ENCODE measurements around the gene HLF.

Gene HLF

DNA sequence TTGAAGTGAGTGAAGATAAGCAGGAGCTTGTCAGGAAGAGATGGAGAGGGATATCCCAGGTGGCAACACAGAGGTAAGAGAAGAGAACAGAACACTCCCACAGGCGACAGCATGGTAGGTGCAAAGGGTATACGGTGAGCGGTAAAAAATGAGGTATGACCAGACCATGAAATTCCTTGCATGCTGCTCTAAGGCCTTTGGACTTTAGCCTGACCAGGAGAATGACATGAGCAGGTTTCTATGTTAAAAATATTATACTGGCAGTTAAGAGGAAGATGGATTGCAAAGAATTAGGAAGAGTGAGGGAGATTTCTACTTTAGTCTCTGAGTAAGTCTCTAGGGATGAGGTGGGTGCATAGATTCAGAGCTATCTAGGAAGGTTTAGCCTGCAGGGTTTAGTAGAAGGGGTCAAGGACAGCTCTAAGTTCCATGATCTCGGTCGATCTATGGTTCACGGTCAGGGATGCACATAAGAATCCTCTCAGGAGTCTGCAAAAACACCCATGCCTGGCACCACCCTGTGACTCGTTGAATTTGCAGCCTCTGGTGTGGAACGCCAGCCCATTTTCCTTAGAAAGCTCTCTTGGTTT lies 65.7 kb downstream of the HLF start:
- H3K4me3 ChIP-seq (ENCODE audit: low read depth, low read length): no peak overlapping the region
- no peak for DNase-seq (ENCODE audit: low read depth, low spot score)
- in situ Hi-C loops (cut with HindIII; ENCODE audit: low sequenced_read_pairs): no loop called here
- TF ChIP-seq, protein P1, sequence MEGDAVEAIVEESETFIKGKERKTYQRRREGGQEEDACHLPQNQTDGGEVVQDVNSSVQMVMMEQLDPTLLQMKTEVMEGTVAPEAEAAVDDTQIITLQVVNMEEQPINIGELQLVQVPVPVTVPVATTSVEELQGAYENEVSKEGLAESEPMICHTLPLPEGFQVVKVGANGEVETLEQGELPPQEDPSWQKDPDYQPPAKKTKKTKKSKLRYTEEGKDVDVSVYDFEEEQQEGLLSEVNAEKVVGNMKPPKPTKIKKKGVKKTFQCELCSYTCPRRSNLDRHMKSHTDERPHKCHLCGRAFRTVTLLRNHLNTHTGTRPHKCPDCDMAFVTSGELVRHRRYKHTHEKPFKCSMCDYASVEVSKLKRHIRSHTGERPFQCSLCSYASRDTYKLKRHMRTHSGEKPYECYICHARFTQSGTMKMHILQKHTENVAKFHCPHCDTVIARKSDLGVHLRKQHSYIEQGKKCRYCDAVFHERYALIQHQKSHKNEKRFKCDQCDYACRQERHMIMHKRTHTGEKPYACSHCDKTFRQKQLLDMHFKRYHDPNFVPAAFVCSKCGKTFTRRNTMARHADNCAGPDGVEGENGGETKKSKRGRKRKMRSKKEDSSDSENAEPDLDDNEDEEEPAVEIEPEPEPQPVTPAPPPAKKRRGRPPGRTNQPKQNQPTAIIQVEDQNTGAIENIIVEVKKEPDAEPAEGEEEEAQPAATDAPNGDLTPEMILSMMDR (IDR thresholded peaks at IDR 0.05; ENCODE audit: low read depth, low read length): no peak

- in situ Hi-C loops (cut with HindIII; ENCODE audit: low sequenced_read_pairs): no loop called here
- DNase-seq (ENCODE audit: low read depth, low spot score): no peak
- H3K4me3 ChIP-seq (ENCODE audit: low read depth, low read length): no peak overlapping the region
- TF ChIP-seq, protein P1 (IDR thresholded peaks at IDR 0.05; ENCODE audit: low read depth, low read length): no peak
These were observed 67.7 kb downstream of the HLF start for GRCh38 chr17:55332296-55333041.

DNA sequence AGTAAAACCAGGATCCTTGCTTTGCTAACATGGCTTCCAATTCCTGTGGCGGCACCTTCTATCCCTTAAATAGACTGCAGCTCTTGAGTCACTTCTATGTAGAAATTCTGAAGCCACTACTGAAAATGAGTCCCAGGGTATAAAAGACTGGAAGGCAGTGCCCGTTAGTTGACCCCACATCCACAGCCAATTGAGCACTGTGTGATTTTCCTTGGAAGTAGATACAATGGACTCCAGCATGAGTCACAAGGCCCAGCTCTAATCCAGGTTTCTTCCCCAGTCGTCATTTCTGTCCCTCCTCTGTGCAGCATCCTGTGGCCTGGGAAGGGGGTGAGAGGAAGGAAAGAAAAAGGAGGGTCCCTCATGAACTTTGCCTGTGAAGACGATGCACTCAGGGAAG lies 69.5 kb downstream of the HLF start:
- peak; percentile 30 for DNase-seq (ENCODE audit: low read depth, low spot score)
- no peak overlapping the region for H3K4me3 ChIP-seq (ENCODE audit: low read depth, low read length)
- in situ Hi-C loops (cut with HindIII; ENCODE audit: low sequenced_read_pairs): no loop called here
- TF ChIP-seq, protein P1 (IDR thresholded peaks at IDR 0.05; ENCODE audit: low read depth, low read length): no peak

DNA sequence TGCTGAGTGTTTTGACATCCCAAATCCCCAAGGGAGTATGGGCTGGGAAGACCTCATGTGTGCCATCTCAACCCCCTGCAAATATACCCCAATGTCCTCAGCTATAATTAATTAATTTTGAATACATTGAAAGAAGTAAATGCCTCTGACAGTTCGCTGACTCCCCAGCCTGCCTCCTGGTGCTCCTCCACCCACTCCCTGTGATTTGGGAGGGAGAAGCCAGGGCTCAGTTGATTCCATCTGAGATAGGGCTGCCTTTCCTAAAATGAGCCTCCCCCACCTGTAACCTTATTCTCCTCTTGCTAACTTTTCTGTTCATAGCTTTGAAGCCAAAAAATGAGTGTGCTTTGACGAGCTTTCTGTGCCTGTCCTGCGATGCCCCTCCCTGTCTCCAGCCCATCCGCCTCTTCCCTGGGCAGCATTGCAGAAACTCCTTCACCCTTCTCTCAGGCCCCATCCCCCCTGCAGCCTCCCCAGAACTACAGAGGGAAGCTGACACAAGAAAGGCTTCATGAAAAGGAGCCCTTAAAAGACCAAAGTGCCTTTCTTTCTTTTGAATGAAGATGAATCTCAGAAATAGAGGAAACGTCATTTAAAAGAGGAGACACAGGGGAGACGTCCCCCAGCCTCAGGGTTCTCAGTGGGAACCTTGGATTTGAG lies 70.3 kb downstream of the HLF start:
- no peak for DNase-seq (ENCODE audit: low read depth, low spot score)
- no peak overlapping the region for H3K4me3 ChIP-seq (ENCODE audit: low read depth, low read length)
- in situ Hi-C loops (cut with HindIII; ENCODE audit: low sequenced_read_pairs): no loop called here
- TF ChIP-seq, protein P1 (IDR thresholded peaks at IDR 0.05; ENCODE audit: low read depth, low read length): no peak

DNA sequence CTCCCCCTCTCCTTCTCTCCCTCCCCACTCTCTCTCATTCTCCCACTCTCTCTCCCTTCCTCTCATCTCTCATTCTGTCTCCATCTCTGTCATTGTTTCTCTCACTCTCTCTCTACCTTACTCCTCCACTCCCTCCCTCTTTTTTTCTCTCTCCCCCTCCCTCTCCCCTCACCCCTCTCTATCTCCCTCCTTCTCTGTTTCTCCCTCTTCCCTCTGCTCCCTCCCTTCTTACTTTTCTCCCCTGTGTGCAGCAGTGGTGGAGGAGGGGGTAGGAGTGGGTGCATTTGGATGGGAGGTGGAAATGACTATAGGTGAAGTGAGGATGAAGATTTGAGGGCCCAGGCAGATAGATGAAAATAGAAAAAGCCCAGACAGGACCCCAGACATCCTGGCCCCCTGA lies 70.9 kb downstream of the HLF start:
- no peak for DNase-seq (ENCODE audit: low read depth, low spot score)
- in situ Hi-C loops (cut with HindIII; ENCODE audit: low sequenced_read_pairs): no loop called here
- H3K4me3 ChIP-seq (ENCODE audit: low read depth, low read length): no peak overlapping the region
- TF ChIP-seq, protein P1 (IDR thresholded peaks at IDR 0.05; ENCODE audit: low read depth, low read length): no peak

- no peak overlapping the region for H3K4me3 ChIP-seq (ENCODE audit: low read depth, low read length)
- TF ChIP-seq, protein P1 (IDR thresholded peaks at IDR 0.05; ENCODE audit: low read depth, low read length): no peak
- no peak for DNase-seq (ENCODE audit: low read depth, low spot score)
- in situ Hi-C loops (cut with HindIII; ENCODE audit: low sequenced_read_pairs): no loop called here
These were observed 71.7 kb downstream of the HLF start for GRCh38 chr17:55336426-55336825.
